ENCODE data around the gene NUFIP1.
"Not testable (repeated sequence)": the region's sequence is repeated elsewhere in the genome, so short reads cannot be mapped to it uniquely, and the experiment has no call there.

The NUFIP1 gene

GRCh38 chr13:44989071-44989889 lies at the start of gene NUFIP1, which contains the start of gene GPALPP1:
TSS of gene NUFIP1 (minus strand) at chr13:44989471. CDS start at chr13:44989436, 35 bp downstream.
TSS of gene GPALPP1 (plus strand) at chr13:44989538. CDS start at chr13:44989655, 117 bp downstream.
- POLR2A ChIA-PET: no interaction called here
- peak; percentile 95 for DNase-seq (ENCODE audit: extremely low spot score)
- no peak for TF ChIP-seq NFRKB (IDR thresholded peaks at IDR 0.05)
- peak; percentile 91 for TF ChIP-seq L3MBTL2 (conservative IDR thresholded peaks at IDR 0.05)
- TF ChIP-seq PKNOX1 (IDR thresholded peaks at IDR 0.05): peak; percentile 79
- no peak for TF ChIP-seq FOXK2 (IDR thresholded peaks at IDR 0.05)
- no peak for TF ChIP-seq FOXA1 (IDR thresholded peaks at IDR 0.05)
- no peak for TF ChIP-seq BHLHE40 (IDR thresholded peaks at IDR 0.05; ENCODE audit: borderline replicate concordance)
- TF ChIP-seq ARNT (IDR thresholded peaks at IDR 0.05): 0 out of 2 replicates have a peak, but pooled peaks have one; percentile 25
- TF ChIP-seq ELF4 (IDR thresholded peaks at IDR 0.05): 0 out of 2 replicates have a peak, but pooled peaks have one; percentile 8
- no peak for TF ChIP-seq FOXM1 (IDR thresholded peaks at IDR 0.05; ENCODE audit: borderline replicate concordance)
- CTCF ChIA-PET: no interaction called here

GRCh38 chr13:45036206-45036605 lies 46.9 kb upstream of the NUFIP1 start:
- no peak for TF ChIP-seq FOXM1 (IDR thresholded peaks at IDR 0.05; ENCODE audit: borderline replicate concordance)
- TF ChIP-seq FOXK2 (IDR thresholded peaks at IDR 0.05): no peak
- TF ChIP-seq ZNF384 (IDR thresholded peaks at IDR 0.05): no peak
- no peak for TF ChIP-seq NFRKB (IDR thresholded peaks at IDR 0.05)
- TF ChIP-seq HDGF (IDR thresholded peaks at IDR 0.05; ENCODE audit: borderline replicate concordance): no peak
- TF ChIP-seq CTBP1 (IDR thresholded peaks at IDR 0.05; ENCODE audit: borderline replicate concordance): no peak
- no peak for TF ChIP-seq LEF1 (IDR thresholded peaks at IDR 0.05; ENCODE audit: borderline replicate concordance)
- TF ChIP-seq L3MBTL2 (conservative IDR thresholded peaks at IDR 0.05): no peak
- no peak for TF ChIP-seq ELF4 (IDR thresholded peaks at IDR 0.05)
- TF ChIP-seq PKNOX1 (IDR thresholded peaks at IDR 0.05): no peak
- TF ChIP-seq TARDBP (IDR thresholded peaks at IDR 0.05): no peak
- no peak for TF ChIP-seq FOXA1 (IDR thresholded peaks at IDR 0.05)
- TF ChIP-seq ARNT (IDR thresholded peaks at IDR 0.05): no peak
- no peak for TF ChIP-seq SP1 (IDR thresholded peaks at IDR 0.05)
- TF ChIP-seq BHLHE40 (IDR thresholded peaks at IDR 0.05; ENCODE audit: borderline replicate concordance): no peak
- TF ChIP-seq SUZ12 (IDR thresholded peaks at IDR 0.05): no peak
- no peak for DNase-seq (ENCODE audit: extremely low spot score)
- ChIA-PET CTCF (interaction anchor here (1.6 kb wide), 1 partner anchor 11 kb away, joined by 5 read pairs; no protein-coding TSS in a partner anchor), POLR2A (no interaction called here)

GRCh38 chr13:45034342-45034741 lies 45.1 kb upstream of the NUFIP1 start:
- ChIA-PET POLR2A (no interaction called here), CTCF (no interaction called here)
- TF ChIP-seq ZNF384 (IDR thresholded peaks at IDR 0.05) (no peak), FOXA1 (IDR thresholded peaks at IDR 0.05) (no peak), CTBP1 (IDR thresholded peaks at IDR 0.05; ENCODE audit: borderline replicate concordance) (no peak), TARDBP (IDR thresholded peaks at IDR 0.05) (no peak), HDGF (IDR thresholded peaks at IDR 0.05; ENCODE audit: borderline replicate concordance) (no peak), ELF4 (IDR thresholded peaks at IDR 0.05) (no peak), SP1 (IDR thresholded peaks at IDR 0.05) (no peak)
- no peak for DNase-seq (ENCODE audit: extremely low spot score)

GRCh38 chr13:45024847-45025246 lies 35.6 kb upstream of the NUFIP1 start:
- ChIA-PET CTCF (no interaction called here), POLR2A (no interaction called here)
- TF ChIP-seq LEF1 (IDR thresholded peaks at IDR 0.05; ENCODE audit: borderline replicate concordance) (no peak), ARNT (IDR thresholded peaks at IDR 0.05) (no peak)
- no peak for DNase-seq (ENCODE audit: extremely low spot score)

GRCh38 chr13:45021250-45021649 lies 32.0 kb upstream of the NUFIP1 start:
- DNase-seq (ENCODE audit: extremely low spot score): no peak
- ChIA-PET POLR2A (no interaction called here), CTCF (no interaction called here)
- TF ChIP-seq FOXA1 (IDR thresholded peaks at IDR 0.05) (no peak), BHLHE40 (IDR thresholded peaks at IDR 0.05; ENCODE audit: borderline replicate concordance) (no peak), L3MBTL2 (conservative IDR thresholded peaks at IDR 0.05) (no peak), HDGF (IDR thresholded peaks at IDR 0.05; ENCODE audit: borderline replicate concordance) (no peak), PKNOX1 (IDR thresholded peaks at IDR 0.05) (no peak), LEF1 (IDR thresholded peaks at IDR 0.05; ENCODE audit: borderline replicate concordance) (no peak), FOXM1 (IDR thresholded peaks at IDR 0.05; ENCODE audit: borderline replicate concordance) (no peak), NFRKB (IDR thresholded peaks at IDR 0.05) (no peak)

- DNase-seq (ENCODE audit: extremely low spot score); POLR2A ChIA-PET; CTCF ChIA-PET: not testable (repeated sequence)
These were observed 30.7 kb upstream of the NUFIP1 start for GRCh38 chr13:45019981-45020380.
